HepG2 (cell line): ENCODE measurements around the gene EPHX1. TPM values are rescaled to one million over a fixed set of nuclear protein-coding genes. Genes with fewer than 3 reads are reported as not detected.
A peak's percentile ranks its signal among the peaks of the same experiment; 100 is the strongest.

Experiments
- AGO2 ChIP-seq: fragments of 200-400 bp; formaldehyde crosslinking; optimal IDR thresholded peaks from 2 replicates; pipeline ENCODE3; 2017; ENCODE audit warnings: mild to moderate bottlenecking, low read depth, low read length, moderate library complexity
- ATM ChIP-seq: fragments of 450-650 bp; IDR thresholded peaks from 2 replicates; pipeline ENCODE4 v1.7.1; 2017; ENCODE audit warnings: mild to moderate bottlenecking, borderline replicate concordance
- DMAP1 ChIP-seq: IDR thresholded peaks from 2 replicates; pipeline ENCODE4 v1.6.1; 2016
- HES4 ChIP-seq: sonication (generic); formaldehyde crosslinking; IDR thresholded peaks from 2 replicates; pipeline ENCODE4 v1.9.0; 2021; ENCODE audit warnings: mild to moderate bottlenecking, missing genetic modification reagents, borderline replicate concordance
- JUNB ChIP-seq: sonication (generic); formaldehyde crosslinking; IDR thresholded peaks from 2 replicates; pipeline ENCODE4 v1.8.0; 2022; ENCODE audit warnings: missing genetic modification reagents, mild to moderate bottlenecking, borderline replicate concordance
- KDM6A ChIP-seq: IDR thresholded peaks from 2 replicates; pipeline ENCODE4 v1.6.1; 2016; ENCODE audit warnings: low read depth
- PHF20 ChIP-seq: sonication (generic); formaldehyde crosslinking; IDR thresholded peaks from 2 replicates; pipeline ENCODE4 v1.5.0; 2020; ENCODE audit warnings: mild to moderate bottlenecking, missing genetic modification reagents
- SMAD3 ChIP-seq: sonication (generic); formaldehyde crosslinking; IDR thresholded peaks from 2 replicates; pipeline ENCODE4 v1.4.0; 2020; ENCODE audit warnings: missing genetic modification reagents
- SRSF1 ChIP-seq: fragments of 200-400 bp; formaldehyde crosslinking; optimal IDR thresholded peaks from 2 replicates; pipeline ENCODE3; 2017; ENCODE audit warnings: mild to moderate bottlenecking, low read depth, low read length, moderate library complexity
- THYN1 ChIP-seq: sonication (generic); formaldehyde crosslinking; IDR thresholded peaks from 2 replicates; pipeline ENCODE4 v1.8.1; 2023; ENCODE audit warnings: low read depth, mild to moderate bottlenecking, moderate library complexity, missing genetic modification reagents, borderline replicate concordance
- ZNF282 ChIP-seq: fragments of 450-650 bp; IDR thresholded peaks from 2 replicates; pipeline ENCODE4 v1.6.1; 2018; ENCODE audit not compliant: partially characterized antibody
- ZNF296 ChIP-seq: sonication (generic); formaldehyde crosslinking; conservative IDR thresholded peaks from 2 replicates; pipeline ENCODE4 v1.5.0; 2020; ENCODE audit warnings: mild to moderate bottlenecking, missing genetic modification reagents
- ZNF510 ChIP-seq: sonication (generic); formaldehyde crosslinking; IDR thresholded peaks from 2 replicates; pipeline ENCODE4 v1.4.0; 2020; ENCODE audit warnings: low read depth, mild to moderate bottlenecking, missing genetic modification reagents
- ZNF616 ChIP-seq: sonication (generic); formaldehyde crosslinking; IDR thresholded peaks from 2 replicates; pipeline ENCODE4 v1.5.0; 2020; ENCODE audit warnings: low read depth, mild to moderate bottlenecking, missing genetic modification reagents
- ZNF839 ChIP-seq: sonication (generic); formaldehyde crosslinking; IDR thresholded peaks from 2 replicates; pipeline ENCODE4 v1.4.0; 2020; ENCODE audit warnings: missing genetic modification reagents, mild to moderate bottlenecking, borderline replicate concordance
- ZSCAN30 ChIP-seq: sonication (generic); formaldehyde crosslinking; IDR thresholded peaks from 2 replicates; pipeline ENCODE4 v1.5.0; 2020; ENCODE audit warnings: mild to moderate bottlenecking, missing genetic modification reagents
- polyA plus RNA-seq, 8 experiments: library from polyadenylated mRNA; depleted of rRNA in 3 of 8; stranded (reverse) in 7 of 8; unstranded in 1 of 8; fragments of >200 nt; fragmentation: Illumina TruSeq in 4 of 8; extraction: Trizol in 4 of 8; gene quantifications; 2 replicates each; pipeline versions ENCODE4 v1.2.1 to v1.2.3, GENCODE V29; 2011 to 2016; ENCODE audit warnings: low read depth in 4 of 8, missing spikeins in 1 of 8, mixed read lengths in 1 of 8; ENCODE audit not compliant: insufficient read depth in 1 of 8
- total RNA-seq, 5 experiments: library from RNA; depleted of rRNA; stranded (reverse); fragments of >200 nt; fragmentation: Illumina TruSeq; extraction: Trizol; gene quantifications; 2 replicates each; pipeline ENCODE4 v1.2.3, GENCODE V29; 2016; ENCODE audit warnings: low read depth in 1 of 5
- TF ChIP-seq, protein P1 (sequence below): sonication (generic); formaldehyde crosslinking; IDR thresholded peaks from 2 replicates; pipeline ENCODE4 v1.8.0; 2022; ENCODE audit warnings: missing genetic modification reagents, low read depth, mild to moderate bottlenecking, borderline replicate concordance
- TF ChIP-seq, protein P2 (sequence below): sonication (generic); formaldehyde crosslinking; IDR thresholded peaks from 2 replicates; pipeline ENCODE4 v1.8.1; 2022; ENCODE audit warnings: low read depth, mild to moderate bottlenecking, missing genetic modification reagents
- TF ChIP-seq, protein P3 (sequence below): sonication (generic); formaldehyde crosslinking; IDR thresholded peaks from 2 replicates; pipeline ENCODE4 v1.8.1; 2023; ENCODE audit warnings: mild to moderate bottlenecking, missing genetic modification reagents
- TF ChIP-seq, protein P4 (sequence below): sonication (generic); formaldehyde crosslinking; IDR thresholded peaks from 2 replicates; pipeline ENCODE4; 2020; ENCODE audit warnings: missing genetic modification reagents, mild to moderate bottlenecking, borderline replicate concordance
- TF ChIP-seq, protein P5 (sequence below): sonication (generic); formaldehyde crosslinking; IDR thresholded peaks from 2 replicates; pipeline ENCODE4 v1.8.0; 2022; ENCODE audit warnings: mild to moderate bottlenecking, missing genetic modification reagents, moderate library complexity

EPHX1 gene
- total and polyA plus RNA-seq, 2 of the 13 experiments (the other 11 are each of a cell fraction or from before 2014, with no cell fraction given) = 27.7 to 36.5 TPM

DNA sequence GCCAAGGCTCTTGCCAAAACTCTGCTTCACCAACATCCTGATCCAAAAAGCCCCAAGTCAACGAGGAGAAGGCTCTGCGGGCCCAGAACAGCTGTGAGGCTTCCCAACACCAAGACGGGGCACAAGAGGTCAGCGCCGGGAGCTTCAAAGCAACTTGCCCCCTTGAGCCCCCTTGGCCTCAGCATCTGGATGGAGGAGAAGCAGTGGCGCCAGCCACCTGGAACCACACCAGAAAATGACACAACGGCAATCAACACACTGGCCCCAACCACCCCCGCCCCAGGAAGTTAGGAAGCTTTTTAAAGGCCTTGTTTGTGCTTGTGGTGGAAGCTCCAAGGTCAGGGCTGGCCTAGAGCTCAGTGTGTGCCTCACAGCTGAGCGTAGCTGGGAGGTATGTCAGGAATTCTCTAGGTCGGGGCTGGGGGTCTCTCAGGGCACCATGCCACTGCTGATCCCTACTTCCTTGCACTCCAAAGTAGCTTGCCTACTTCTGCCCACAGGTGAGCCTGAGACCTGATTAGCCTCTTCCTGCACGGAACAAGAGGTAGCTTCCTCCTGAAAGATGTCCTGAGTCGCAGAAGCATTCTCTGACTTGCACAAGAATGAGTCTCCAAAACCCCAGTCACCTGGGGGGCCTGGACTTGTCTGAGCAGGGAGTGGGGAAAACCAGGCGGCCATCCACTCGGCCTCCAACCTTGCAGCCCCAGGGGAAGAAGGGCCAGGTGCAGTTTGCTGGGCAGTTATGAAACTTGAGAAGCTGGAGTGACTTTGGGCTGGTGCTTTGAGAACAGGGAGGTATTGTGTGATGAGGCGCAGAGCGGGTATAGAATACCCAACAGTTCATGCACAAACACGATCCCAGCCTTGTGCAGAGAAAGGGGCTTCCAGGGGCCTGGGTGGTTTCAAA, 42.0 kb upstream of the EPHX1 start (continued):
- TF ChIP-seq, protein P1, sequence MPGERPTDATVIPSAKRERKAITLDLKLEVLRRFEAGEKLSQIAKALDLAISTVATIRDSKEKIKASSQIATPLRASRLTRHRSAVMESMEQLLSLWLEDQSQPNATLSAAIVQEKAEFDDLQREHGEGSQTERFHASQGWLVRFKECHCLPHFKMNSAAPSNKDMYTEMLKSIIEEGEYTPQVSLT = no peak
- TF ChIP-seq ZNF510 (CRISPR knock-in tag) = 0 out of 2 replicates have a peak, but pooled peaks have one; percentile 59
- TF ChIP-seq SRSF1 = peak; percentile 65
- TF ChIP-seq KDM6A (CRISPR knock-in tag) = peak; percentile 43; the same call in 1 of the 2 replicates
- TF ChIP-seq ZNF282 = no peak
- TF ChIP-seq PHF20 (CRISPR knock-in tag) = no peak
- TF ChIP-seq, protein P2, sequence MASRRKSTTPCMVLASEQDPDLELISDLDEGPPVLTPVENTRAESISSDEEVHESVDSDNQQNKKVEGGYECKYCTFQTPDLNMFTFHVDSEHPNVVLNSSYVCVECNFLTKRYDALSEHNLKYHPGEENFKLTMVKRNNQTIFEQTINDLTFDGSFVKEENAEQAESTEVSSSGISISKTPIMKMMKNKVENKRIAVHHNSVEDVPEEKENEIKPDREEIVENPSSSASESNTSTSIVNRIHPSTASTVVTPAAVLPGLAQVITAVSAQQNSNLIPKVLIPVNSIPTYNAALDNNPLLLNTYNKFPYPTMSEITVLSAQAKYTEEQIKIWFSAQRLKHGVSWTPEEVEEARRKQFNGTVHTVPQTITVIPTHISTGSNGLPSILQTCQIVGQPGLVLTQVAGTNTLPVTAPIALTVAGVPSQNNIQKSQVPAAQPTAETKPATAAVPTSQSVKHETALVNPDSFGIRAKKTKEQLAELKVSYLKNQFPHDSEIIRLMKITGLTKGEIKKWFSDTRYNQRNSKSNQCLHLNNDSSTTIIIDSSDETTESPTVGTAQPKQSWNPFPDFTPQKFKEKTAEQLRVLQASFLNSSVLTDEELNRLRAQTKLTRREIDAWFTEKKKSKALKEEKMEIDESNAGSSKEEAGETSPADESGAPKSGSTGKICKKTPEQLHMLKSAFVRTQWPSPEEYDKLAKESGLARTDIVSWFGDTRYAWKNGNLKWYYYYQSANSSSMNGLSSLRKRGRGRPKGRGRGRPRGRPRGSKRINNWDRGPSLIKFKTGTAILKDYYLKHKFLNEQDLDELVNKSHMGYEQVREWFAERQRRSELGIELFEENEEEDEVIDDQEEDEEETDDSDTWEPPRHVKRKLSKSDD (CRISPR knock-in tag) = no peak
- TF ChIP-seq ZNF616 (CRISPR knock-in tag) = no peak
- peak; percentile 40; the same call in 1 of the 2 replicates for TF ChIP-seq DMAP1 (CRISPR knock-in tag)
- TF ChIP-seq JUNB (CRISPR knock-in tag) = no peak
- no peak for TF ChIP-seq HES4
- no peak for TF ChIP-seq ZSCAN30 (CRISPR knock-in tag)
- TF ChIP-seq, protein P3, sequence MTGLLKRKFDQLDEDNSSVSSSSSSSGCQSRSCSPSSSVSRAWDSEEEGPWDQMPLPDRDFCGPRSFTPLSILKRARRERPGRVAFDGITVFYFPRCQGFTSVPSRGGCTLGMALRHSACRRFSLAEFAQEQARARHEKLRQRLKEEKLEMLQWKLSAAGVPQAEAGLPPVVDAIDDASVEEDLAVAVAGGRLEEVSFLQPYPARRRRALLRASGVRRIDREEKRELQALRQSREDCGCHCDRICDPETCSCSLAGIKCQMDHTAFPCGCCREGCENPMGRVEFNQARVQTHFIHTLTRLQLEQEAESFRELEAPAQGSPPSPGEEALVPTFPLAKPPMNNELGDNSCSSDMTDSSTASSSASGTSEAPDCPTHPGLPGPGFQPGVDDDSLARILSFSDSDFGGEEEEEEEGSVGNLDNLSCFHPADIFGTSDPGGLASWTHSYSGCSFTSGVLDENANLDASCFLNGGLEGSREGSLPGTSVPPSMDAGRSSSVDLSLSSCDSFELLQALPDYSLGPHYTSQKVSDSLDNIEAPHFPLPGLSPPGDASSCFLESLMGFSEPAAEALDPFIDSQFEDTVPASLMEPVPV (CRISPR knock-in tag) = no peak
- TF ChIP-seq, protein P4, sequence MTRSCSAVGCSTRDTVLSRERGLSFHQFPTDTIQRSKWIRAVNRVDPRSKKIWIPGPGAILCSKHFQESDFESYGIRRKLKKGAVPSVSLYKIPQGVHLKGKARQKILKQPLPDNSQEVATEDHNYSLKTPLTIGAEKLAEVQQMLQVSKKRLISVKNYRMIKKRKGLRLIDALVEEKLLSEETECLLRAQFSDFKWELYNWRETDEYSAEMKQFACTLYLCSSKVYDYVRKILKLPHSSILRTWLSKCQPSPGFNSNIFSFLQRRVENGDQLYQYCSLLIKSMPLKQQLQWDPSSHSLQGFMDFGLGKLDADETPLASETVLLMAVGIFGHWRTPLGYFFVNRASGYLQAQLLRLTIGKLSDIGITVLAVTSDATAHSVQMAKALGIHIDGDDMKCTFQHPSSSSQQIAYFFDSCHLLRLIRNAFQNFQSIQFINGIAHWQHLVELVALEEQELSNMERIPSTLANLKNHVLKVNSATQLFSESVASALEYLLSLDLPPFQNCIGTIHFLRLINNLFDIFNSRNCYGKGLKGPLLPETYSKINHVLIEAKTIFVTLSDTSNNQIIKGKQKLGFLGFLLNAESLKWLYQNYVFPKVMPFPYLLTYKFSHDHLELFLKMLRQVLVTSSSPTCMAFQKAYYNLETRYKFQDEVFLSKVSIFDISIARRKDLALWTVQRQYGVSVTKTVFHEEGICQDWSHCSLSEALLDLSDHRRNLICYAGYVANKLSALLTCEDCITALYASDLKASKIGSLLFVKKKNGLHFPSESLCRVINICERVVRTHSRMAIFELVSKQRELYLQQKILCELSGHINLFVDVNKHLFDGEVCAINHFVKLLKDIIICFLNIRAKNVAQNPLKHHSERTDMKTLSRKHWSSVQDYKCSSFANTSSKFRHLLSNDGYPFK = no peak
- TF ChIP-seq ZNF839 (CRISPR knock-in tag) = no peak
- 0 out of 2 replicates have a peak, but pooled peaks have one; percentile 25 for TF ChIP-seq SMAD3 (CRISPR knock-in tag)
- TF ChIP-seq, protein P5, sequence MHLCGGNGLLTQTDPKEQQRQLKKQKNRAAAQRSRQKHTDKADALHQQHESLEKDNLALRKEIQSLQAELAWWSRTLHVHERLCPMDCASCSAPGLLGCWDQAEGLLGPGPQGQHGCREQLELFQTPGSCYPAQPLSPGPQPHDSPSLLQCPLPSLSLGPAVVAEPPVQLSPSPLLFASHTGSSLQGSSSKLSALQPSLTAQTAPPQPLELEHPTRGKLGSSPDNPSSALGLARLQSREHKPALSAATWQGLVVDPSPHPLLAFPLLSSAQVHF = no peak
- TF ChIP-seq ATM = no peak
- TF ChIP-seq AGO2 = no peak
- TF ChIP-seq ZNF296 (CRISPR knock-in tag) = no peak
- TF ChIP-seq THYN1 = no peak
